NOMO-1 treated with DMSO at 0.1 percent for 48 hours (cell line): Measurements from ENCODE around the gene SF3B2.
"Not testable (repeated sequence)": the region's sequence is repeated elsewhere in the genome, so short reads cannot be mapped to it uniquely, and the experiment has no call there.

Experiments used
- DNase-seq: peaks from one replicate; lab custom pipeline; 2025; ENCODE audit not compliant: unreplicated experiment; lab: John Stamatoyannopoulos, UW

SF3B2 gene

GRCh38 chr11:66051766-66052663, at the start of gene SF3B2:
SF3B2 (plus strand) TSS chr11:66052364; CDS start chr11:66052385, 21 bp downstream.
- peak; percentile 98 for DNase-seq

GRCh38 chr11:66002648-66003225, 49.4 kb upstream of the SF3B2 start:
- peak; percentile 51 for DNase-seq

GRCh38 chr11:66003291-66003690, 48.9 kb upstream of the SF3B2 start:
- no peak for DNase-seq

GRCh38 chr11:66004186-66004585, 48.0 kb upstream of the SF3B2 start:
- no peak for DNase-seq

GRCh38 chr11:66006134-66006890, 45.9 kb upstream of the SF3B2 start:
- no peak for DNase-seq

- DNase-seq, result no peak
These were observed 45.3 kb upstream of the SF3B2 start for GRCh38 chr11:66006891-66007176.

- DNase-seq, result no peak
These were observed 44.9 kb upstream of the SF3B2 start for GRCh38 chr11:66007201-66007634.

- DNase-seq, result no peak
These were observed 44.1 kb upstream of the SF3B2 start for GRCh38 chr11:66008095-66008467.

GRCh38 chr11:66008468-66009101, 43.6 kb upstream of the SF3B2 start:
- no peak for DNase-seq

GRCh38 chr11:66010036-66010435, 42.1 kb upstream of the SF3B2 start:
- not testable (repeated sequence) for DNase-seq

GRCh38 chr11:66011239-66011784, 40.9 kb upstream of the SF3B2 start:
- no peak for DNase-seq

- no peak for DNase-seq
These were observed 40.3 kb upstream of the SF3B2 start, which contains the start of gene CST6 for GRCh38 chr11:66011785-66012303. CST6 (plus strand) TSS chr11:66012008; CDS start chr11:66012045, 37 bp downstream.

GRCh38 chr11:66012371-66012945, 39.7 kb upstream of the SF3B2 start:
- DNase-seq, result no peak

- no peak for DNase-seq
These were observed 39.0 kb upstream of the SF3B2 start for GRCh38 chr11:66012946-66013761.

GRCh38 chr11:66013762-66014100, 38.4 kb upstream of the SF3B2 start:
- DNase-seq, result no peak

GRCh38 chr11:66014804-66015453, 37.2 kb upstream of the SF3B2 start:
- DNase-seq, result no peak

- DNase-seq, result no peak
These were observed 36.7 kb upstream of the SF3B2 start for GRCh38 chr11:66015454-66015881.

- no peak for DNase-seq
These were observed 36.0 kb upstream of the SF3B2 start for GRCh38 chr11:66015936-66016792.
